MCF 10A (cell line): Measurements from ENCODE around the gene MROH2A. TPM values are rescaled to one million over a fixed set of nuclear protein-coding genes. Genes with fewer than 3 reads are reported as not detected.

Experiments
- BruUV-seq: library from RNA; stranded (reverse); fragments of 400-500 nt; replicated peaks from 2 replicates; lab custom pipeline; 2021; lab: Mats Ljungman, UMichigan
- CTCF ChIA-PET: fragments of 300-600 bp; sonication (Branson Sonifier 250); formaldehyde crosslinking; extraction: SDS; loops from one replicate; lab custom pipeline; 2021; ENCODE audit warnings: antibody characterized with exemption, inconsistent platforms; lab: Yijun Ruan, JAX
- POLR2A ChIA-PET: fragments of 300-600, 350-650 bp; sonication (Branson Sonifier 250); formaldehyde crosslinking; extraction: SDS; loops from one replicate; lab custom pipeline; 2020; ENCODE audit warnings: antibody characterized with exemption, inconsistent platforms; lab: Yijun Ruan, JAX
- DNase-seq: peaks from one replicate; pipeline ENCODE4 v3.0.0-alpha.2; 2018; ENCODE audit not compliant: unreplicated experiment
- H3K27ac Mint-ChIP-seq: one replicate; pipeline ENCODE4 v1.8.0; 2022; ENCODE audit warnings: mild to moderate bottlenecking, low read depth, mixed read lengths; ENCODE audit not compliant: unreplicated experiment
- H3K27me3 Mint-ChIP-seq: one replicate; pipeline ENCODE4 v1.8.0; 2022; ENCODE audit warnings: mixed read lengths; ENCODE audit not compliant: insufficient read depth, unreplicated experiment
- H3K36me3 Mint-ChIP-seq: one replicate; pipeline ENCODE4 v1.8.0; 2022; ENCODE audit warnings: mild to moderate bottlenecking, moderate library complexity, mixed read lengths; ENCODE audit not compliant: insufficient read depth, unreplicated experiment
- H3K4me1 Mint-ChIP-seq: one replicate; pipeline ENCODE4 v1.8.0; 2022; ENCODE audit warnings: mixed read lengths; ENCODE audit not compliant: insufficient read depth, unreplicated experiment
- H3K4me3 Mint-ChIP-seq: one replicate; pipeline ENCODE4 v1.8.0; 2022; ENCODE audit warnings: mild to moderate bottlenecking, moderate library complexity, mixed read lengths; ENCODE audit not compliant: unreplicated experiment
- H3K9me3 Mint-ChIP-seq: one replicate; pipeline ENCODE4 v1.8.0; 2022; ENCODE audit warnings: mixed read lengths; ENCODE audit not compliant: unreplicated experiment
- intact Hi-C: fragments of 100-400 bp; cut with micrococcal nuclease; formaldehyde crosslinking; loops from 2 replicates; pipeline ENCODE4 v1.14.1; 2022
- total RNA-seq: library from RNA; stranded (reverse); gene quantifications from 2 replicates; pipeline ENCODE4 v1.2.3, GENCODE V29; 2022
- TF ChIP-seq, protein P1 (sequence below): fragments of 200-600 bp; IDR thresholded peaks from one replicate; pipeline ENCODE4 v1.8.0; 2022; ENCODE audit warnings: antibody characterized with exemption, mild to moderate bottlenecking; ENCODE audit not compliant: unreplicated experiment

The MROH2A gene
- total RNA-seq, 1 experiment from 2014 or later, result not detected

DNA sequence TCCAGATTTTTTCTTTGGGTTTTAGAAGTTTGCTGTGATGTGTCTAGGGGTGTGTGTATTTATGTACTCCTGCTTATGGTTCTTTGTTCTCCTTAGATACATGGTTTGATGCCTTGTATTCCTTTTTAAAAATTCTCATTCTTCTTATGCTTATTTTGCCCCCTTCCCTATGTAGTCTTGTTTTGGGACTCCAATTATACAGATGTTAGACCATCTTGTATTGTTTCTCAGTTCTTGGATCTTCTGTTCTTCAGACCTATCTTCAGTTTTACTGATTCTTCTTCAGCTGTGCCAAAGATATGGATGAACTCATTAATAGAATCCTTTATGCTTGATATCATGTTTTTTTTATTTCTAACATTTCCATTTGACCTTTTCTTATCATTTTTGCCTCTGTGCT is 104.2 kb downstream of the MROH2A start:
- TF ChIP-seq, protein P1, sequence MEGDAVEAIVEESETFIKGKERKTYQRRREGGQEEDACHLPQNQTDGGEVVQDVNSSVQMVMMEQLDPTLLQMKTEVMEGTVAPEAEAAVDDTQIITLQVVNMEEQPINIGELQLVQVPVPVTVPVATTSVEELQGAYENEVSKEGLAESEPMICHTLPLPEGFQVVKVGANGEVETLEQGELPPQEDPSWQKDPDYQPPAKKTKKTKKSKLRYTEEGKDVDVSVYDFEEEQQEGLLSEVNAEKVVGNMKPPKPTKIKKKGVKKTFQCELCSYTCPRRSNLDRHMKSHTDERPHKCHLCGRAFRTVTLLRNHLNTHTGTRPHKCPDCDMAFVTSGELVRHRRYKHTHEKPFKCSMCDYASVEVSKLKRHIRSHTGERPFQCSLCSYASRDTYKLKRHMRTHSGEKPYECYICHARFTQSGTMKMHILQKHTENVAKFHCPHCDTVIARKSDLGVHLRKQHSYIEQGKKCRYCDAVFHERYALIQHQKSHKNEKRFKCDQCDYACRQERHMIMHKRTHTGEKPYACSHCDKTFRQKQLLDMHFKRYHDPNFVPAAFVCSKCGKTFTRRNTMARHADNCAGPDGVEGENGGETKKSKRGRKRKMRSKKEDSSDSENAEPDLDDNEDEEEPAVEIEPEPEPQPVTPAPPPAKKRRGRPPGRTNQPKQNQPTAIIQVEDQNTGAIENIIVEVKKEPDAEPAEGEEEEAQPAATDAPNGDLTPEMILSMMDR, result no peak
- no peak overlapping the region for H3K27ac Mint-ChIP-seq
- no peaks in the 10 kb centered on the region for H3K36me3 Mint-ChIP-seq
- peaks cover 2% of the 10 kb centered on the region for H3K27me3 Mint-ChIP-seq
- H3K9me3 Mint-ChIP-seq, result peaks cover 30% of the 10 kb centered on the region
- no TSS peak for BruUV-seq
- intact Hi-C loops, result no loop called here
- DNase-seq, result no peak
- no peaks in the 10 kb centered on the region for H3K4me1 Mint-ChIP-seq
- ChIA-PET POLR2A (no interaction called here), CTCF (no interaction called here)
- H3K4me3 Mint-ChIP-seq, result no peak overlapping the region

Other genes with a start within 250 kb of the MROH2A start
- 56.3 and 67.3 TPM in 2 replicates for gene USP40, start 211.5 kb upstream of the MROH2A start, total RNA-seq
- gene UGT1A8, start 160.7 kb upstream of the MROH2A start, total RNA-seq, result not detected in 2 replicates
- not detected in 2 replicates for gene UGT1A10, start 141.9 kb upstream of the MROH2A start, total RNA-seq
- gene UGT1A9, start 106.4 kb upstream of the MROH2A start, total RNA-seq, result not detected in 2 replicates
- not detected in 2 replicates for gene UGT1A7, start 96.4 kb upstream of the MROH2A start, total RNA-seq
- gene UGT1A6, start 85.4 kb upstream of the MROH2A start, total RNA-seq, result 0.79 TPM in 1 of 2 replicates, not detected in the other
- not detected in 2 replicates for gene UGT1A5, start 65.4 kb upstream of the MROH2A start, total RNA-seq
- 0.12 TPM in 1 of 2 replicates, not detected in the other for gene UGT1A4, start 59.6 kb upstream of the MROH2A start, total RNA-seq
- gene UGT1A3, start 49.3 kb upstream of the MROH2A start, total RNA-seq, result not detected in 2 replicates
- gene UGT1A1, start 18.1 kb upstream of the MROH2A start, total RNA-seq, result not detected in 2 replicates
- gene HJURP, start 76.2 kb downstream of the MROH2A start, total RNA-seq, result 12.7 and 29.3 TPM in 2 replicates
- gene TRPM8, start 139.0 kb downstream of the MROH2A start, total RNA-seq, result not detected in 2 replicates